ENCODE data around the gene AUP1.
"Not testable (repeated sequence)": the region's sequence is repeated elsewhere in the genome, so short reads cannot be mapped to it uniquely, and the experiment has no call there.

AUP1 gene

GRCh38 chr2:74529357-74530238 is at the start of gene AUP1, which contains the start of gene HTRA2:
Gene AUP1, minus strand, starts transcription at chr2:74529706. Its CDS starts 77 bp downstream, at chr2:74529629.
Gene HTRA2, plus strand, starts transcription at chr2:74529933. Its CDS starts 74 bp downstream, at chr2:74530007.
- DNase-seq: peak; percentile 89 to 94

GRCh38 chr2:74578408-74578807 is 48.9 kb upstream of the AUP1 start:
- DNase-seq: no peak

- DNase-seq: no peak
These were observed 47.9 kb upstream of the AUP1 start for GRCh38 chr2:74577448-74577847.

- DNase-seq: peak in 1 of 2 donors; percentile 26
These were observed 47.3 kb upstream of the AUP1 start for GRCh38 chr2:74576863-74577229.

- DNase-seq: no peak
These were observed 46.8 kb upstream of the AUP1 start for GRCh38 chr2:74576211-74576862.

- no peak for DNase-seq
These were observed 45.8 kb upstream of the AUP1 start for GRCh38 chr2:74575320-74575719.

GRCh38 chr2:74573747-74574562 is 44.4 kb upstream of the AUP1 start:
- peak in 1 of 2 donors; percentile 37 for DNase-seq

GRCh38 chr2:74572178-74572925 is 42.8 kb upstream of the AUP1 start:
- DNase-seq: no peak

GRCh38 chr2:74571058-74571457 is 41.6 kb upstream of the AUP1 start:
- DNase-seq: no peak

- DNase-seq: no peak
These were observed 40.2 kb upstream of the AUP1 start for GRCh38 chr2:74569686-74570085.

- DNase-seq: no peak
These were observed 38.4 kb upstream of the AUP1 start for GRCh38 chr2:74567881-74568280.

GRCh38 chr2:74566754-74567085 is 37.2 kb upstream of the AUP1 start:
- no peak for DNase-seq

GRCh38 chr2:74566076-74566753 is 36.7 kb upstream of the AUP1 start:
- DNase-seq: no peak

GRCh38 chr2:74564222-74564621 is 34.7 kb upstream of the AUP1 start:
- DNase-seq: no peak

- no peak for DNase-seq
These were observed 32.7 kb upstream of the AUP1 start for GRCh38 chr2:74562126-74562775.

GRCh38 chr2:74561022-74561421 is 31.5 kb upstream of the AUP1 start:
- DNase-seq: not testable (repeated sequence)

GRCh38 chr2:74560591-74560990 is 31.1 kb upstream of the AUP1 start:
- DNase-seq: no peak

GRCh38 chr2:74559912-74560311 is 30.4 kb upstream of the AUP1 start:
- no peak for DNase-seq

GRCh38 chr2:74558284-74559230 is 29.1 kb upstream of the AUP1 start:
- no peak for DNase-seq

GRCh38 chr2:74556831-74557370 is 27.4 kb upstream of the AUP1 start:
- DNase-seq: no peak

Measured in CD4-positive, alpha-beta T cell treated with Interleukin-1 beta for 1 hour (primary cell).